Right cardiac atrium (tissue), 5 donors: ENCODE data around the gene UBL5. TPM values are rescaled to one million over a fixed set of nuclear protein-coding genes. Genes with fewer than 3 reads are reported as not detected.

Source experiments
- polyA plus RNA-seq: library from polyadenylated mRNA; stranded (reverse); fragments of 200-250 nt; gene quantifications from one replicate; pipeline ENCODE4 v1.2.3, GENCODE V29; 2013
- total RNA-seq, 4 donors: library from RNA; stranded (reverse); fragmentation: NEBNext Ultra II Directional; extraction: Animal tissue kit (Norgen Biotek cat#: 25700); gene quantifications; one replicate each; pipeline ENCODE4 v1.2.1, GENCODE V29; 2021
- donor health status: healthy with polysubstance abuse.
- donor health status: DM: no; HTN: yes; CAD: no.
- donor health status: DM: no; HTN: no; CAD: no.
- donor health status: DM: no; HTN: yes; CAD: no; lungs with severe emphysema.
- donor health status: DM: yes; HTN: yes; CAD: no.

UBL5 gene
- total and polyA plus RNA-seq, 5 donors = 439 to 1,516 (median 496) TPM

Other genes starting within 250 kb of the UBL5 start
- gene ZNF121, start 243.4 kb upstream of the UBL5 start, total RNA-seq = 10 to 100 TPM; 15.1 to 26.1 (median 17.0) TPM
- gene ZNF121, start 243.4 kb upstream of the UBL5 start, polyA plus RNA-seq = 5.7 TPM
- gene ZNF561, start 206.7 kb upstream of the UBL5 start, total RNA-seq = 10 to 100 TPM; 20.3 to 24.5 (median 22.7) TPM
- 10.1 TPM for gene ZNF561, start 206.7 kb upstream of the UBL5 start, polyA plus RNA-seq
- gene ZNF562, start 152.8 kb upstream of the UBL5 start, total RNA-seq = 10 to 100 TPM; 23.9 to 29.5 (median 25.9) TPM
- 7.5 TPM for gene ZNF562, start 152.8 kb upstream of the UBL5 start, polyA plus RNA-seq
- 10 to 100 TPM in 3 of 4 donors, 1 to 10 TPM in 1; 8.4 to 14.6 (median 14.4) TPM for gene ZNF846, start 59.2 kb upstream of the UBL5 start, total RNA-seq
- gene ZNF846, start 59.2 kb upstream of the UBL5 start, polyA plus RNA-seq = 10.9 TPM
- gene FBXL12, start 8.8 kb upstream of the UBL5 start, total RNA-seq = 10 to 100 TPM; 12.2 to 14.5 (median 13.8) TPM
- gene FBXL12, start 8.8 kb upstream of the UBL5 start, polyA plus RNA-seq = 13.9 TPM
- gene PIN1, start 7.4 kb downstream of the UBL5 start, total RNA-seq = 10 to 100 TPM; 81.9 to 98.2 (median 90.2) TPM
- gene PIN1, start 7.4 kb downstream of the UBL5 start, polyA plus RNA-seq = 113 TPM
- 1 to 10 TPM; 5.9 to 9.2 (median 7.4) TPM for gene OLFM2, start 108.6 kb downstream of the UBL5 start, total RNA-seq
- 15.9 TPM for gene OLFM2, start 108.6 kb downstream of the UBL5 start, polyA plus RNA-seq
- 10 to 100 TPM in 2 of 4 donors, 1 to 10 TPM in 2; 8.6 to 19.1 (median 11.9) TPM for gene COL5A3, start 182.6 kb downstream of the UBL5 start, total RNA-seq
- 13.5 TPM for gene COL5A3, start 182.6 kb downstream of the UBL5 start, polyA plus RNA-seq
- gene RDH8, start 185.6 kb downstream of the UBL5 start, total RNA-seq = not detected
- not detected for gene RDH8, start 185.6 kb downstream of the UBL5 start, polyA plus RNA-seq